Adrenal gland (tissue), 12 donors: ENCODE results near the gene KCNIP2. TPM values are rescaled to one million over a fixed set of nuclear protein-coding genes. Genes with fewer than 3 reads are reported as not detected.

Experiments used
- DNase-seq, 7 donors: peaks; one replicate each; pipeline ENCODE4 v3.0.0-alpha.2; 2019 to 2020
- H3K27ac ChIP-seq, 5 donors: fragments of 200-600 bp; sonication (generic) in 4 of 5; 1 replicate in 3 of 5; 2 replicates in 2 of 5; pipeline versions ENCODE4 v1.5.1 to v1.8.0; 2016 to 2020; ENCODE audit warnings: mild to moderate bottlenecking in 1 of 5
- H3K27me3 ChIP-seq: fragments of 200-600 bp; 2 replicates; pipeline ENCODE4 v1.8.0; 2021
- H3K36me3 ChIP-seq, 2 donors: fragments of 200-600 bp; replicated peaks in 1 of 2; 1 replicate in 1 of 2; 2 replicates in 1 of 2; pipeline versions ENCODE4 v1.5.1 to v1.8.0; 2018 to 2022
- H3K4me1 ChIP-seq, 2 donors: fragments of 200-600 bp; replicated peaks in 1 of 2; 1 replicate in 1 of 2; 2 replicates in 1 of 2; pipeline versions ENCODE4 v1.5.1 to v1.8.0; 2018 to 2021
- H3K4me3 ChIP-seq, 4 donors: fragments of 200-600 bp; sonication (generic) in 3 of 4; one replicate each; pipeline ENCODE4 v1.5.1; 2016 to 2018
- H3K9me3 ChIP-seq, 3 donors: fragments of 200-600 bp; sonication (generic) in 1 of 3; replicated peaks in 1 of 3; 1 replicate in 2 of 3; 2 replicates in 1 of 3; pipeline versions ENCODE4 v1.5.1 to v1.8.0; 2016 to 2021
- CTCF ChIP-seq, 6 experiments: fragments of 450-650 bp in 4 of 6; fragments of 200-600 bp in 2 of 6; sonication (generic) in 1 of 6; IDR thresholded peaks; 1 replicate in 5 of 6; 2 replicates in 1 of 6; pipeline versions ENCODE4 v1.5.1 to v1.8.0; 2016 to 2021; ENCODE audit warnings: antibody characterized with exemption in 6 of 6, mild to moderate bottlenecking in 2 of 6, moderate library complexity in 1 of 6
- POLR2A ChIP-seq, 2 donors: fragments of 450-650 bp; IDR thresholded peaks; one replicate each; pipeline ENCODE4 v1.6.1; 2017; ENCODE audit warnings: antibody characterized with exemption in 2 of 2, mild to moderate bottlenecking in 2 of 2, moderate library complexity in 1 of 2
- WGBS, 4 donors: extraction: QIAGEN DNeasy Blood & Tissue Kit in 2 of 4; methylation state at CpG; one replicate each; pipeline versions ENCODE4 v1.1.5 to v1.1.7; 2013 to 2017; 5-methylcytosine and 5-hydroxymethylcytosine counted together
- intact Hi-C, 2 donors: fragments of 100-400 bp; cut with DNase I; formaldehyde crosslinking; loops; one replicate each; pipeline versions ENCODE4 v1.14.1 to v1.15.0; 2022 to 2023
- polyA plus RNA-seq, 3 donors: library from polyadenylated mRNA; stranded (reverse); fragments of 200-250 nt in 2 of 3; fragments of 350-450 nt in 1 of 3; fragmentation: Illumina TruSeq in 1 of 3; extraction: RNeasy Lipid Tissue Mini Kit (QIAGEN cat#74804) in 1 of 3; gene quantifications; one replicate each; pipeline ENCODE4 v1.2.3, GENCODE V29; 2013 to 2014
- total RNA-seq, 9 donors: library from RNA; depleted of rRNA in 4 of 9; stranded (reverse); fragments of >200 nt in 4 of 9; fragments of 120-200 nt in 1 of 9; fragmentation: NEBNext Ultra II Directional in 1 of 9; extraction: Animal tissue kit (Norgen Biotek cat#: 25700) in 1 of 9; gene quantifications; one replicate each; pipeline versions ENCODE4 v1.1.0 to v1.2.4, GENCODE V29; 2013 to 2023
- donor health status: healthy with polysubstance abuse.
- donor health status: Bipolar disorder and iron deficiency.
- donor health status: DM: yes; HTN: yes; CAD: no.
- donor health status: DM: no; HTN: no; CAD: no.
- donor health status: DM: no; HTN: no; CAD: no.
- donor health status: DM: yes; HTN: yes; CAD: no.

The KCNIP2 gene
- total and polyA plus RNA-seq, 12 donors: 2.2 to 23.0 (median 4.6) TPM; not detected in 1

GRCh38 chr10:101848894-101849351 is 5.3 kb upstream of the KCNIP2 start:
- H3K36me3 ChIP-seq: peaks cover 0 to 10% of the 10 kb centered on the region in 2 donors
- intact Hi-C loops: no loop called here
- WGBS, 4 donors: 46 to 71% (median 69%) methylated on average over 3 of the region's 3 CpGs
- DNase-seq: peak in 2 of 7 donors; percentile 34 to 49
- H3K9me3 ChIP-seq: no peaks in the 10 kb centered on the region
- H3K4me3 ChIP-seq: no peak overlapping the region
- peaks cover 0 to 22% of the 10 kb centered on the region in 2 donors for H3K4me1 ChIP-seq
- TF ChIP-seq POLR2A (IDR thresholded peaks at IDR 0.05) (no peak), CTCF (IDR thresholded peaks at IDR 0.05) (no peak)
- peak overlapping the region in 2 of 5 donors; percentile 52 to 67 for H3K27ac ChIP-seq
- no peaks in the 10 kb centered on the region for H3K27me3 ChIP-seq

- no peak for TF ChIP-seq POLR2A (IDR thresholded peaks at IDR 0.05)
- TF ChIP-seq CTCF (IDR thresholded peaks at IDR 0.05): no peak
- peaks cover 3 to 27% of the 10 kb centered on the region in 2 donors for H3K4me1 ChIP-seq
- peaks cover 0 to 10% of the 10 kb centered on the region in 2 donors for H3K36me3 ChIP-seq
- peak in 1 of 7 donors; percentile 17 for DNase-seq
- intact Hi-C loops: no loop called here
- H3K9me3 ChIP-seq: no peaks in the 10 kb centered on the region
- no peaks in the 10 kb centered on the region for H3K27me3 ChIP-seq
- WGBS, 4 donors: 53 to 66% (median 57%) methylated on average over 4 of the region's 4 CpGs
- no peak overlapping the region for H3K4me3 ChIP-seq
- H3K27ac ChIP-seq: peak overlapping the region in 2 of 5 donors; percentile 52 to 67
Measured at GRCh38 chr10:101848408-101848807, 4.8 kb upstream of the KCNIP2 start.

- H3K4me1 ChIP-seq: peaks cover 5 to 35% of the 10 kb centered on the region in 2 donors
- H3K36me3 ChIP-seq: peaks cover 0 to 10% of the 10 kb centered on the region in 2 donors
- TF ChIP-seq CTCF (IDR thresholded peaks at IDR 0.05) (no peak), POLR2A (IDR thresholded peaks at IDR 0.05) (no peak)
- WGBS, 4 donors: 91 to 100% (median 94%) methylated on average over 3 of the region's 3 CpGs
- H3K27ac ChIP-seq: no peak overlapping the region
- no peaks in the 10 kb centered on the region for H3K9me3 ChIP-seq
- no peaks in the 10 kb centered on the region for H3K27me3 ChIP-seq
- H3K4me3 ChIP-seq: no peak overlapping the region
- intact Hi-C loops: no loop called here
- DNase-seq: no peak
Measured at GRCh38 chr10:101845893-101846292, 2.3 kb upstream of the KCNIP2 start.

GRCh38 chr10:101841826-101842225 is 1.8 kb downstream of the KCNIP2 start:
- H3K27ac ChIP-seq: no peak overlapping the region
- H3K4me3 ChIP-seq: no peak overlapping the region
- peak in 2 of 7 donors; percentile 29 to 54 for DNase-seq
- H3K4me1 ChIP-seq: peaks cover 14 to 37% of the 10 kb centered on the region in 2 donors
- no peaks in the 10 kb centered on the region for H3K27me3 ChIP-seq
- H3K9me3 ChIP-seq: no peaks in the 10 kb centered on the region
- intact Hi-C loops: loop anchor here (2.0 to 5.0 kb wide), 3 partner anchors 50 to 169 kb away; no protein-coding TSS in a partner anchor
- peaks cover 0 to 2% of the 10 kb centered on the region in 2 donors for H3K36me3 ChIP-seq
- TF ChIP-seq CTCF (IDR thresholded peaks at IDR 0.05) (no peak), POLR2A (IDR thresholded peaks at IDR 0.05) (no peak)
